Measurements from ENCODE around the gene KLK14.
A peak's percentile ranks its signal among the peaks of the same experiment; 100 is the strongest.

KLK14 gene

GRCh38 chr19:51108805-51109146 lies 26.1 kb upstream of the KLK14 start:
- no CpG with 5 or more reads among the region's 15 CpGs for WGBS (ENCODE audit: extremely low coverage, insufficient coverage, insufficient read length)
- Histone ChIP-seq H3K27me3 (ENCODE audit: insufficient read depth, low read length) (no peaks in the 10 kb centered on the region), H3K23ac (ENCODE audit: low read length) (no peak overlapping the region), H3K4me1 (ENCODE audit: control insufficient read depth in 1 of 2, insufficient read depth in 2 of 2, low read length in 2 of 2) (peaks cover 7 to 10% of the 10 kb centered on the region in 2 experiments), H2BK5ac (ENCODE audit: low read depth, low read length, poor library complexity) (no peak overlapping the region), H2AFZ (ENCODE audit: insufficient read depth, low read length, poor library complexity) (peak overlapping the region; percentile 88), H3K4me3 (ENCODE audit: low read depth, low read length) (peak overlapping the region; percentile 57), H4K8ac (ENCODE audit: low read depth, low read length) (peak overlapping the region; percentile 66), H4K12ac (ENCODE audit: low read depth, low read length) (peak overlapping the region; percentile 19), H3K4me2 (ENCODE audit: low read length) (peak overlapping the region; percentile 70), H3K79me2 (ENCODE audit: control insufficient read depth, insufficient read depth, low read length, poor library complexity) (no peaks in the 10 kb centered on the region), H3K79me1 (ENCODE audit: low read length) (peaks cover 2% of the 10 kb centered on the region), H3K18ac (ENCODE audit: low read length) (no peak overlapping the region), H2AK5ac (ENCODE audit: low read length) (no peak overlapping the region), H3K27ac (ENCODE audit: low read depth, low read length) (no peak overlapping the region), H3K36me3 (ENCODE audit: control insufficient read depth in 1 of 2, insufficient read depth in 2 of 2, low read length in 2 of 2) (peaks cover 9 to 10% of the 10 kb centered on the region in 2 experiments), H4K91ac (ENCODE audit: low read depth, low read length) (no peak overlapping the region), H3K9me3 (ENCODE audit: insufficient read depth, low read depth, low read length) (peaks cover 5% of the 10 kb centered on the region), H3K4ac (ENCODE audit: low read depth, low read length) (no peak overlapping the region), H2BK120ac (ENCODE audit: insufficient read depth, low read length, poor library complexity) (no peak overlapping the region), H2BK12ac (ENCODE audit: low read length) (no peak overlapping the region), H3K9ac (ENCODE audit: low read length) (no peak overlapping the region), H3K14ac (ENCODE audit: low read length) (no peak overlapping the region)
- DNase-seq: no peak

- Histone ChIP-seq H3K36me3 (ENCODE audit: control insufficient read depth in 1 of 2, insufficient read depth in 2 of 2, low read length in 2 of 2) (peaks cover 11% of the 10 kb centered on the region in 2 experiments), H3K4me3 (ENCODE audit: low read depth, low read length) (peak within 1 kb of the TSS; percentile 87), H4K12ac (ENCODE audit: low read depth, low read length) (peak within 1 kb of the TSS; percentile 61), H3K9me3 (ENCODE audit: insufficient read depth, low read depth, low read length) (peaks cover 5% of the 10 kb centered on the region), H3K4me2 (ENCODE audit: low read length) (peak within 1 kb of the TSS; percentile 71), H2BK5ac (ENCODE audit: low read depth, low read length, poor library complexity) (no peak within 1 kb of the TSS), H3K27me3 (ENCODE audit: insufficient read depth, low read length) (no peaks in the 10 kb centered on the region), H3K9ac (ENCODE audit: low read length) (peak within 1 kb of the TSS; percentile 78), H3K79me2 (ENCODE audit: control insufficient read depth, insufficient read depth, low read length, poor library complexity) (no peaks in the 10 kb centered on the region), H3K4me1 (ENCODE audit: control insufficient read depth in 1 of 2, insufficient read depth in 2 of 2, low read length in 2 of 2) (peaks cover 7 to 10% of the 10 kb centered on the region in 2 experiments), H2AK5ac (ENCODE audit: low read length) (no peak within 1 kb of the TSS), H3K27ac (ENCODE audit: low read depth, low read length) (no peak within 1 kb of the TSS), H2BK120ac (ENCODE audit: insufficient read depth, low read length, poor library complexity) (no peak within 1 kb of the TSS), H2BK12ac (ENCODE audit: low read length) (no peak within 1 kb of the TSS), H4K8ac (ENCODE audit: low read depth, low read length) (peak within 1 kb of the TSS; percentile 66), H3K18ac (ENCODE audit: low read length) (no peak within 1 kb of the TSS), H3K79me1 (ENCODE audit: low read length) (peaks cover 2% of the 10 kb centered on the region), H3K14ac (ENCODE audit: low read length) (peak within 1 kb of the TSS; percentile 33), H3K23ac (ENCODE audit: low read length) (no peak within 1 kb of the TSS), H2AFZ (ENCODE audit: insufficient read depth, low read length, poor library complexity) (peak within 1 kb of the TSS; percentile 88), H3K4ac (ENCODE audit: low read depth, low read length) (peak within 1 kb of the TSS; percentile 7), H4K91ac (ENCODE audit: low read depth, low read length) (no peak within 1 kb of the TSS)
- no CpG with 5 or more reads among the region's 43 CpGs for WGBS (ENCODE audit: extremely low coverage, insufficient coverage, insufficient read length)
- peak; percentile 99 for DNase-seq
Observed at GRCh38 chr19:51108066-51108804, 25.5 kb upstream of the KLK14 start, which contains the start of gene CTU1. TSS of gene CTU1 (minus strand) at chr19:51108409. CDS start at chr19:51104569, 3,840 bp downstream.

DNA sequence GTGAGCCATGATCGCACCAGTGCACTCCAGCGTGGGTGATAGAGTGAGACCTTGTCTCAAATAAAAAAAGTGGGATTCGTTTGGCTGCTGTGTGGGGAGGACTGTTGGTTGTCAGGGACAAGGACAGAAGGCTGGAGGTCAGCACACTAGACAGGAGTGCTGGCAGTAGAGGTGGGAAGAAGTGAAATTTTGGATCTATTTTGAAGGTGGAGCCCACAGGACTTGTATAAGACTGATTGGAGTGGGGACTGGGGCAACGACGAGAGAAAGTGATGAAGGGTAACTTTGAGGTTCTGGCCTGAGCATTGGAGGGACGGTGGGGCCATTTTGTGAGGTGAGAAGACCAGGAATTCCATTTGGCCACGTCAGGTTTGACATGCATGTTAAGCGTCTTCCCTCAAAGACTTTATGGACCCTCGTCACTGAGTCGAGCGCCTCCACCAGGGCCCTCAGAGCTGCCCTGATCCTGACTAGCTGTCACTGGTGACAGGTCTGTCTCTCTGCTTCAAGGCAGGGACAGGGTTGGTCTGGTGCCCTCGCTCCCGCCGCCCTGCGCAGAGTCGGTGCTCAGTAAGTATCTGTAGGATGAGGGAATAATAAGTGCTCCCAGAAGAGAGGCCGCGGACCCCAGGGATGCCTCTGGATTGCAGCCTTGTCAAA lies 24.8 kb upstream of the KLK14 start:
- DNase-seq: peak in 1 of 2 donors; percentile 14
- no peak overlapping the region for H3K23ac ChIP-seq (ENCODE audit: low read length)
- H3K79me2 ChIP-seq (ENCODE audit: control insufficient read depth, insufficient read depth, low read length, poor library complexity): no peaks in the 10 kb centered on the region
- H2BK5ac ChIP-seq (ENCODE audit: low read depth, low read length, poor library complexity): no peak overlapping the region
- no CpG with 5 or more reads among the region's 18 CpGs for WGBS (ENCODE audit: extremely low coverage, insufficient coverage, insufficient read length)
- H2AK5ac ChIP-seq (ENCODE audit: low read length): no peak overlapping the region
- H3K4me3 ChIP-seq (ENCODE audit: low read depth, low read length): peak overlapping the region; percentile 87
- H2BK12ac ChIP-seq (ENCODE audit: low read length): no peak overlapping the region
- H3K4me1 ChIP-seq (ENCODE audit: control insufficient read depth in 1 of 2, insufficient read depth in 2 of 2, low read length in 2 of 2): peaks cover 7 to 10% of the 10 kb centered on the region in 2 experiments
- H2AFZ ChIP-seq (ENCODE audit: insufficient read depth, low read length, poor library complexity): peak overlapping the region; percentile 11
- H2BK120ac ChIP-seq (ENCODE audit: insufficient read depth, low read length, poor library complexity): no peak overlapping the region
- peaks cover 2% of the 10 kb centered on the region for H3K79me1 ChIP-seq (ENCODE audit: low read length)
- H4K12ac ChIP-seq (ENCODE audit: low read depth, low read length): no peak overlapping the region
- peak overlapping the region; percentile 14 for H3K9ac ChIP-seq (ENCODE audit: low read length)
- peak overlapping the region; percentile 64 for H4K8ac ChIP-seq (ENCODE audit: low read depth, low read length)
- no peaks in the 10 kb centered on the region for H3K27me3 ChIP-seq (ENCODE audit: insufficient read depth, low read length)
- peaks cover 12 to 13% of the 10 kb centered on the region in 2 experiments for H3K36me3 ChIP-seq (ENCODE audit: control insufficient read depth in 1 of 2, insufficient read depth in 2 of 2, low read length in 2 of 2)
- H3K14ac ChIP-seq (ENCODE audit: low read length): no peak overlapping the region
- H3K18ac ChIP-seq (ENCODE audit: low read length): no peak overlapping the region
- H4K91ac ChIP-seq (ENCODE audit: low read depth, low read length): no peak overlapping the region
- peaks cover 5% of the 10 kb centered on the region for H3K9me3 ChIP-seq (ENCODE audit: insufficient read depth, low read depth, low read length)
- peak overlapping the region; percentile 71 for H3K4me2 ChIP-seq (ENCODE audit: low read length)
- peak overlapping the region; percentile 7 for H3K4ac ChIP-seq (ENCODE audit: low read depth, low read length)
- H3K27ac ChIP-seq (ENCODE audit: low read depth, low read length): no peak overlapping the region

GRCh38 chr19:51103926-51104341 lies 21.2 kb upstream of the KLK14 start:
- Histone ChIP-seq H3K4me1 (ENCODE audit: control insufficient read depth in 1 of 2, insufficient read depth in 2 of 2, low read length in 2 of 2) (peaks cover 6 to 10% of the 10 kb centered on the region in 2 experiments), H3K36me3 (ENCODE audit: control insufficient read depth in 1 of 2, insufficient read depth in 2 of 2, low read length in 2 of 2) (peaks cover 22 to 23% of the 10 kb centered on the region in 2 experiments), H3K79me2 (ENCODE audit: control insufficient read depth, insufficient read depth, low read length, poor library complexity) (no peaks in the 10 kb centered on the region), H3K23ac (ENCODE audit: low read length) (no peak overlapping the region), H3K4me3 (ENCODE audit: low read depth, low read length) (no peak overlapping the region), H3K14ac (ENCODE audit: low read length) (no peak overlapping the region), H3K79me1 (ENCODE audit: low read length) (peaks cover 2% of the 10 kb centered on the region), H3K4ac (ENCODE audit: low read depth, low read length) (no peak overlapping the region), H2AFZ (ENCODE audit: insufficient read depth, low read length, poor library complexity) (no peak overlapping the region), H2BK120ac (ENCODE audit: insufficient read depth, low read length, poor library complexity) (no peak overlapping the region), H4K91ac (ENCODE audit: low read depth, low read length) (no peak overlapping the region), H3K18ac (ENCODE audit: low read length) (no peak overlapping the region), H2AK5ac (ENCODE audit: low read length) (no peak overlapping the region), H2BK5ac (ENCODE audit: low read depth, low read length, poor library complexity) (no peak overlapping the region), H2BK12ac (ENCODE audit: low read length) (no peak overlapping the region), H3K9ac (ENCODE audit: low read length) (no peak overlapping the region), H3K27me3 (ENCODE audit: insufficient read depth, low read length) (no peaks in the 10 kb centered on the region), H4K12ac (ENCODE audit: low read depth, low read length) (no peak overlapping the region), H3K4me2 (ENCODE audit: low read length) (no peak overlapping the region), H3K9me3 (ENCODE audit: insufficient read depth, low read depth, low read length) (peaks cover 5% of the 10 kb centered on the region), H4K8ac (ENCODE audit: low read depth, low read length) (no peak overlapping the region), H3K27ac (ENCODE audit: low read depth, low read length) (no peak overlapping the region)
- WGBS (ENCODE audit: extremely low coverage, insufficient coverage, insufficient read length): no CpG with 5 or more reads among the region's 49 CpGs
- no peak for DNase-seq

Measured in trophoblast cell (in vitro differentiated cells and primary cell).